Measurements from ENCODE around the gene FAM78A.
"Not testable (repeated sequence)": the region's sequence is repeated elsewhere in the genome, so short reads cannot be mapped to it uniquely, and the experiment has no call there.

Gene FAM78A

GRCh38 chr9:131281119-131281965, 5.0 kb upstream of the FAM78A start:
- no peak for DNase-seq (ENCODE audit: low read depth in 2 of 2)

GRCh38 chr9:131280660-131281059, 4.3 kb upstream of the FAM78A start:
- no peak for DNase-seq (ENCODE audit: low read depth in 2 of 2)

GRCh38 chr9:131279863-131280570, 3.7 kb upstream of the FAM78A start:
- no peak for DNase-seq (ENCODE audit: low read depth in 2 of 2)

GRCh38 chr9:131279196-131279862, 3.0 kb upstream of the FAM78A start:
- no peak for DNase-seq (ENCODE audit: low read depth in 2 of 2)

GRCh38 chr9:131278702-131279111, 2.4 kb upstream of the FAM78A start:
- DNase-seq (ENCODE audit: low read depth in 2 of 2), result no peak

- DNase-seq (ENCODE audit: low read depth in 2 of 2), result peak in 1 of 2 donors; percentile 34
Measured at GRCh38 chr9:131277910-131278701, 1.8 kb upstream of the FAM78A start.

- no peak for DNase-seq (ENCODE audit: low read depth in 2 of 2)
Measured at GRCh38 chr9:131277287-131277909, 1.1 kb upstream of the FAM78A start.

GRCh38 chr9:131276891-131277286, 579 bp upstream of the FAM78A start:
- DNase-seq (ENCODE audit: low read depth in 2 of 2), result no peak

- DNase-seq (ENCODE audit: low read depth in 2 of 2), result no peak
Measured at GRCh38 chr9:131275332-131276093, 797 bp downstream of the FAM78A start.

GRCh38 chr9:131274674-131275331, 1.5 kb downstream of the FAM78A start:
- no peak for DNase-seq (ENCODE audit: low read depth in 2 of 2)

GRCh38 chr9:131273856-131274673, 2.2 kb downstream of the FAM78A start:
- no peak for DNase-seq (ENCODE audit: low read depth in 2 of 2)

GRCh38 chr9:131273146-131273855, 3.0 kb downstream of the FAM78A start:
- DNase-seq (ENCODE audit: low read depth in 2 of 2), result no peak

GRCh38 chr9:131272212-131272611, 4.1 kb downstream of the FAM78A start:
- no peak for DNase-seq (ENCODE audit: low read depth in 2 of 2)

- DNase-seq (ENCODE audit: low read depth in 2 of 2), result no peak
Measured at GRCh38 chr9:131271506-131271931, 4.8 kb downstream of the FAM78A start.

GRCh38 chr9:131271016-131271273, 5.4 kb downstream of the FAM78A start:
- DNase-seq (ENCODE audit: low read depth in 2 of 2), result not testable (repeated sequence)

GRCh38 chr9:131270171-131271015, 5.9 kb downstream of the FAM78A start:
- DNase-seq (ENCODE audit: low read depth in 2 of 2), result no peak
